Activated naive CD8-positive, alpha-beta T cell treated with anti-CD3 and anti-CD28 coated beads, Interleukin-2, amount 10 ng/mL, durations not matched to agents 7 days and 5 days (primary cell): ENCODE results near the gene TMEM63B. TPM values are rescaled to one million over a fixed set of nuclear protein-coding genes. Genes with fewer than 3 reads are reported as not detected.

Experiments
- ATAC-seq: fragments of 150-1000 bp; cut with Tn5 transposase; one replicate; pipeline ENCODE4 v1.10.0; 2021; ENCODE audit warnings: low read depth, moderate library complexity
- POLR2A ChIA-PET: fragments of 350-600 bp; sonication (Branson Sonifier 250); formaldehyde crosslinking; loops from one replicate; lab custom pipeline; 2021; ENCODE audit warnings: antibody characterized with exemption; lab: Charles Lee
- DNase-seq: peaks from one replicate; pipeline ENCODE4 v3.0.0; 2021
- H3K27ac Mint-ChIP-seq: one replicate; pipeline ENCODE4 v1.8.0; 2022; ENCODE audit warnings: mild to moderate bottlenecking, mixed read lengths
- H3K27me3 Mint-ChIP-seq: one replicate; pipeline ENCODE4 v1.8.0; 2022; ENCODE audit warnings: mild to moderate bottlenecking, moderate library complexity, mixed read lengths
- H3K36me3 Mint-ChIP-seq: one replicate; pipeline ENCODE4 v1.8.0; 2021; ENCODE audit warnings: mild to moderate bottlenecking, mixed read lengths
- H3K4me1 Mint-ChIP-seq: one replicate; pipeline ENCODE4 v1.8.0; 2021; ENCODE audit warnings: mixed read lengths
- H3K4me3 Mint-ChIP-seq: one replicate; pipeline ENCODE4 v1.8.0; 2022; ENCODE audit warnings: mild to moderate bottlenecking, moderate library complexity, mixed read lengths
- H3K9me3 Mint-ChIP-seq: one replicate; pipeline ENCODE4 v1.8.0; 2021; ENCODE audit warnings: mixed read lengths
- total RNA-seq, 2 experiments: library from RNA; stranded (reverse); gene quantifications; one replicate each; pipeline ENCODE4 v1.2.3, GENCODE V29; 2021

The TMEM63B gene
- total RNA-seq, 2 experiments from 2014 or later, result 20.8 to 21.8 TPM

- Mint-ChIP-seq H3K9me3 (no peaks in the 10 kb centered on the region), H3K36me3 (no peaks in the 10 kb centered on the region)
- no peak for ATAC-seq
Measured at GRCh38 chr6:44166591-44167184, 39.3 kb downstream of the TMEM63B start.

GRCh38 chr6:44167567-44167966, 40.2 kb downstream of the TMEM63B start:
- Mint-ChIP-seq H3K27me3 (peaks cover 31% of the 10 kb centered on the region), H3K4me3 (no peak overlapping the region), H3K27ac (no peak overlapping the region), H3K36me3 (no peaks in the 10 kb centered on the region), H3K4me1 (peaks cover 7% of the 10 kb centered on the region), H3K9me3 (no peaks in the 10 kb centered on the region)
- POLR2A ChIA-PET, result interaction anchor here (0.6 kb wide), 2 partner anchors 89 to 740 kb away, joined by 3 read pairs; partner anchors contain the start of gene ABCC10
- DNase-seq (no peak), ATAC-seq (no peak)

More at GRCh38 chr6:44166591-44167184, 39.3 kb downstream of the TMEM63B start:
- DNase-seq, result no peak
- Mint-ChIP-seq H3K27ac (no peak overlapping the region), H3K4me1 (peaks cover 6% of the 10 kb centered on the region), H3K27me3 (peaks cover 31% of the 10 kb centered on the region), H3K4me3 (no peak overlapping the region)
- POLR2A ChIA-PET, result interaction anchor here (0.6 kb wide), 1 partner anchor 35 kb away, joined by 6 read pairs; no protein-coding TSS in a partner anchor

GRCh38 chr6:44169154-44169553, 41.8 kb downstream of the TMEM63B start:
- DNase-seq (no peak), ATAC-seq (no peak)
- H3K4me1 Mint-ChIP-seq, result peaks cover 10% of the 10 kb centered on the region
- H3K36me3 Mint-ChIP-seq, result no peaks in the 10 kb centered on the region
- no peaks in the 10 kb centered on the region for H3K9me3 Mint-ChIP-seq
- peaks cover 27% of the 10 kb centered on the region for H3K27me3 Mint-ChIP-seq
- H3K4me3 Mint-ChIP-seq, result no peak overlapping the region
- POLR2A ChIA-PET, result no interaction called here
- no peak overlapping the region for H3K27ac Mint-ChIP-seq

GRCh38 chr6:44169886-44170570, 42.7 kb downstream of the TMEM63B start:
- no peak for ATAC-seq
- no peak for DNase-seq
- peaks cover 10% of the 10 kb centered on the region for H3K4me1 Mint-ChIP-seq
- no peaks in the 10 kb centered on the region for H3K9me3 Mint-ChIP-seq
- POLR2A ChIA-PET, result no interaction called here
- no peaks in the 10 kb centered on the region for H3K36me3 Mint-ChIP-seq
- peaks cover 31% of the 10 kb centered on the region for H3K27me3 Mint-ChIP-seq
- H3K27ac Mint-ChIP-seq, result no peak overlapping the region
- no peak overlapping the region for H3K4me3 Mint-ChIP-seq

GRCh38 chr6:44171899-44172546, 44.7 kb downstream of the TMEM63B start:
- Mint-ChIP-seq H3K27ac (no peak overlapping the region), H3K4me3 (no peak overlapping the region), H3K4me1 (peaks cover 10% of the 10 kb centered on the region), H3K27me3 (peaks cover 20% of the 10 kb centered on the region), H3K36me3 (no peaks in the 10 kb centered on the region), H3K9me3 (no peaks in the 10 kb centered on the region)
- DNase-seq (no peak), ATAC-seq (no peak)
- POLR2A ChIA-PET, result interaction anchor here (1.5 kb wide), 1 partner anchor 83 kb away, joined by 6 read pairs; no protein-coding TSS in a partner anchor

GRCh38 chr6:44172731-44173500, 45.6 kb downstream of the TMEM63B start:
- POLR2A ChIA-PET, result interaction anchor here (1.0 to 1.5 kb wide), 2 partner anchors 74 to 82 kb away, joined by 5 to 6 read pairs; partner anchors contain the start of gene HSP90AB1

GRCh38 chr6:44176130-44176761, 48.9 kb downstream of the TMEM63B start:
- DNase-seq (no peak), ATAC-seq (no peak)
- POLR2A ChIA-PET, result interaction anchor here (1.6 to 2.2 kb wide), 2 partner anchors 71 to 80 kb away, joined by 5 to 16 read pairs; partner anchors contain the start of gene HSP90AB1
- Mint-ChIP-seq H3K27me3 (peaks cover 21% of the 10 kb centered on the region), H3K9me3 (no peaks in the 10 kb centered on the region), H3K27ac (no peak overlapping the region), H3K4me1 (peaks cover 16% of the 10 kb centered on the region), H3K4me3 (peak overlapping the region; percentile 74), H3K36me3 (no peaks in the 10 kb centered on the region)

More at GRCh38 chr6:44172731-44173500, 45.6 kb downstream of the TMEM63B start:
- H3K27ac Mint-ChIP-seq, result peak overlapping the region; percentile 13
- H3K27me3 Mint-ChIP-seq, result peaks cover 23% of the 10 kb centered on the region
- peaks cover 16% of the 10 kb centered on the region for H3K4me1 Mint-ChIP-seq
- ATAC-seq, result peak; percentile 79
- DNase-seq, result peak; percentile 77
- no peaks in the 10 kb centered on the region for H3K9me3 Mint-ChIP-seq
- no peaks in the 10 kb centered on the region for H3K36me3 Mint-ChIP-seq
- H3K4me3 Mint-ChIP-seq, result no peak overlapping the region

- peak overlapping the region; percentile 74 for H3K4me3 Mint-ChIP-seq
- no peaks in the 10 kb centered on the region for H3K36me3 Mint-ChIP-seq
- peak overlapping the region; percentile 73 for H3K27ac Mint-ChIP-seq
- ATAC-seq (peak; percentile 61), DNase-seq (peak; percentile 63)
- H3K4me1 Mint-ChIP-seq, result peaks cover 16% of the 10 kb centered on the region
- no peaks in the 10 kb centered on the region for H3K9me3 Mint-ChIP-seq
- peaks cover 20% of the 10 kb centered on the region for H3K27me3 Mint-ChIP-seq
- POLR2A ChIA-PET, result interaction anchor here (1.6 to 2.2 kb wide), 2 partner anchors 70 to 79 kb away, joined by 5 to 16 read pairs; partner anchors contain the start of gene HSP90AB1
Measured at GRCh38 chr6:44176762-44177509, 49.6 kb downstream of the TMEM63B start.

GRCh38 chr6:44177691-44178423, 50.5 kb downstream of the TMEM63B start:
- DNase-seq (no peak), ATAC-seq (no peak)
- POLR2A ChIA-PET, result interaction anchor here (0.6 to 2.2 kb wide), 3 partner anchors 43 to 79 kb away, joined by 4 to 16 read pairs (median 5); partner anchors contain the start of gene HSP90AB1
- Mint-ChIP-seq H3K4me3 (peak overlapping the region; percentile 74), H3K9me3 (no peaks in the 10 kb centered on the region), H3K4me1 (peaks cover 12% of the 10 kb centered on the region), H3K36me3 (no peaks in the 10 kb centered on the region), H3K27ac (no peak overlapping the region), H3K27me3 (peaks cover 14% of the 10 kb centered on the region)

- DNase-seq (no peak), ATAC-seq (no peak)
- peaks cover 12% of the 10 kb centered on the region for H3K4me1 Mint-ChIP-seq
- H3K36me3 Mint-ChIP-seq, result no peaks in the 10 kb centered on the region
- POLR2A ChIA-PET, result interaction anchor here (0.6 kb wide), 1 partner anchor 781 kb away, joined by 6 read pairs; no protein-coding TSS in a partner anchor
- H3K9me3 Mint-ChIP-seq, result no peaks in the 10 kb centered on the region
- H3K4me3 Mint-ChIP-seq, result no peak overlapping the region
- peaks cover 14% of the 10 kb centered on the region for H3K27me3 Mint-ChIP-seq
- no peak overlapping the region for H3K27ac Mint-ChIP-seq
Measured at GRCh38 chr6:44178424-44179071, 51.2 kb downstream of the TMEM63B start.

- ATAC-seq (no peak), DNase-seq (no peak)
- POLR2A ChIA-PET, result interaction anchor here (0.6 kb wide), 1 partner anchor 782 kb away, joined by 6 read pairs; no protein-coding TSS in a partner anchor
- Mint-ChIP-seq H3K4me3 (no peak overlapping the region), H3K36me3 (no peaks in the 10 kb centered on the region), H3K4me1 (peaks cover 12% of the 10 kb centered on the region), H3K27me3 (peaks cover 14% of the 10 kb centered on the region), H3K9me3 (no peaks in the 10 kb centered on the region), H3K27ac (no peak overlapping the region)
Measured at GRCh38 chr6:44179072-44179536, 51.8 kb downstream of the TMEM63B start.
